ENCODE results near the gene SPARCL1.

GRCh38 chr4:87510747-87511146, 18.4 kb downstream of the SPARCL1 start:
- TF ChIP-seq CTCF (IDR thresholded peaks at IDR 0.05 in 4 of 5, conservative IDR thresholded peaks at IDR 0.05 in 1 of 5) (no peak), POLR2A (IDR thresholded peaks at IDR 0.05) (no peak)
